CD4-positive, alpha-beta T cell treated with Interleukin-15 for 4 hours (primary cell): ENCODE data around the gene TRIOBP.

Experiments used
- DNase-seq: peaks from one replicate; pipeline ENCODE4 v3.0.0-alpha.2; 2020; ENCODE audit warnings: low spot score

The TRIOBP gene

DNA sequence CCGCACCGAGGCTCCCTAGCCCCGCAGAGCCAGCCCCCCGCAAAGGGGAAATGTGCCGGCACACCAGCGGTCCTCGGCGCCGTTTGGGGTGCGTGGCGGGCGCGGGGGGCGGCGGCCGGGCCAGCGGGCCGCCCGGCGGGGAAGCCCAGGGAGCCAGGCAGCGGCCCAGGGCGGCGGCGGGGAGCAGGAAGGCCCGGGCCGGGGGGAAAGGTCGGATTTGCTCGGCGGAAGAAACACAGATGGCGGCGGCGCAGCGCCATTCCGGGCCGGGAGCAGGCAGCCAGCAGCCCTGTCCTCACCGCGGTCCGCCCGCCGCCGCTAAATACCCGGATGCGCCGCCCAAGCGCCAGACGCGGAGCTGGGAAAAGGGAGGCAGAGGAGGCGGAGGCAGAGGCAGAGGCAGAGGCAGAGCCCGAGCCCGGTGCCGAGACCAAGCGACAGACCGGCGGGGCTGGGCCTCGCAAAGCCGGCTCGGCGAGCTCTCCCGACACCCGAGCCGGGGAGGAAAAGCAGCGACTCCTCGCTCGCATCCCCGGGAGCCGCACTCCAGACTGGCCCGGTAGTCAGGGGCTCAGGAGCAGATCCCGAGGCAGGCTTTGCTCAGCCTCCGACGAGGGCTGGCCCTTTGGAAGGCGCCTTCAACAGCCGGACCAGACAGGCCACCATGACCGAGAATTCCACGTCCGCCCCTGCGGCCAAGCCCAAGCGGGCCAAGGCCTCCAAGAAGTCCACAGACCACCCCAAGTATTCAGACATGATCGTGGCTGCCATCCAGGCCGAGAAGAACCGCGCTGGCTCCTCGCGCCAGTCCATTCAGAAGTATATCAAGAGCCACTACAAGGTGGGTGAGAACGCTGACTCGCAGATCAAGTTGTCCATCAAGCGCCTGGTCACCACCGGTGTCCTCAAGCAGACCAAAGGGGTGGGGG is 108.3 kb downstream of the TRIOBP start:
- DNase-seq: peak; percentile 66

DNA sequence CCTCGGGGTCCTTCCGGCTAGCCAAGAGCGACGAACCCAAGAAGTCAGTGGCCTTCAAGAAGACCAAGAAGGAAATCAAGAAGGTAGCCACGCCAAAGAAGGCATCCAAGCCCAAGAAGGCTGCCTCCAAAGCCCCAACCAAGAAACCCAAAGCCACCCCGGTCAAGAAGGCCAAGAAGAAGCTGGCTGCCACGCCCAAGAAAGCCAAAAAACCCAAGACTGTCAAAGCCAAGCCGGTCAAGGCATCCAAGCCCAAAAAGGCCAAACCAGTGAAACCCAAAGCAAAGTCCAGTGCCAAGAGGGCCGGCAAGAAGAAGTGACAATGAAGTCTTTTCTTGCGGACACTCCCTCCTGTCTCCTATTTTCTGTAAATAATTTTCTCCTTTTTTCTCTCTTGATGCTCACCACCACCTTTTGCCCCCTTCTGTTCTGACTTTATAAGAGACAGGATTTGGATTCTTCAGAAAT is 109.0 kb downstream of the TRIOBP start:
- DNase-seq: no peak

DNA sequence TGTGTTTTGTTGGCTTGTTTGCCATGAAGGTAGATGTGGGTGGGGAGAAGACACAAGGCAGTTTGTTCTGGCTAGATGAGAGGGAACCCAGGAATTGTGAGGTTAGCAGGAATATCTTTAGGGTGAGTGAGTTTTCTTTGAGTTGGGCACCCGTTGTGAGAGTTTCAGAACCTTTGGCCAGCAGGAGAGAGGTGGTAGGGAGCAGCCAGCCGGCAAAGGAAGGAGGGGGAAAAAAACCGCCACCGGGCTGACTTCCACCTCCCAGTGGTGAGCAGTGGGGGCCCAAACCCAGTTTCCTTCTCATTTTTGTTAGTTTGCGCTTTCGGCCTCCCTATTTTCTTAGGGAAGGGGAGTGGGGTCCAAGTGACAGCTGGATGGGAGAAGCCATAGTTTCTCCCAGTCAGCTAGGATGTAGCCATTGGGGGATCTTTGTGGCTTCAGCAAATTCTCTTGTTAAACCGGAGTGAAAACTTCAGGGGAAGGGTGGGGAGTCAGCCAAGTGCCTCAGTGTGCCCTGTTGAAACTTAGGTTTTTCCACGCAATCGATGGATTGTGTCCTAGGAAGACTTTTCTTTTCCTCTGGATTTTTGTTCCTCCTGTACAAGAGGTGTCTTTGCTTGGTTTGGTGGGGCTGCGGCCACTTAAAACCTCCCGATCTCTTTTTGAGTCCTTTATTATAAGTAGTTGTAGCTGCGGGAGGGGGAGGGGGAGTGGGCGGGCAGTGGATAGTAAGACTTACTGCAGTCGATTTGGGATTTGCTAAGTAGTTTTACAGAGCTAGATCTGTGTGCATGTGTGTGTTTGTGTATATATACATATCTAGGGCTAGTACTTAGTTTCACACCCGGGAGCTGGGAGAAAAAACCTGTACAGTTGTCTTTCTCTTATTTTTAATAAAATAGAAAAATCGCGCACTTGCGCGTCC is 109.8 kb downstream of the TRIOBP start:
- no peak for DNase-seq

DNA sequence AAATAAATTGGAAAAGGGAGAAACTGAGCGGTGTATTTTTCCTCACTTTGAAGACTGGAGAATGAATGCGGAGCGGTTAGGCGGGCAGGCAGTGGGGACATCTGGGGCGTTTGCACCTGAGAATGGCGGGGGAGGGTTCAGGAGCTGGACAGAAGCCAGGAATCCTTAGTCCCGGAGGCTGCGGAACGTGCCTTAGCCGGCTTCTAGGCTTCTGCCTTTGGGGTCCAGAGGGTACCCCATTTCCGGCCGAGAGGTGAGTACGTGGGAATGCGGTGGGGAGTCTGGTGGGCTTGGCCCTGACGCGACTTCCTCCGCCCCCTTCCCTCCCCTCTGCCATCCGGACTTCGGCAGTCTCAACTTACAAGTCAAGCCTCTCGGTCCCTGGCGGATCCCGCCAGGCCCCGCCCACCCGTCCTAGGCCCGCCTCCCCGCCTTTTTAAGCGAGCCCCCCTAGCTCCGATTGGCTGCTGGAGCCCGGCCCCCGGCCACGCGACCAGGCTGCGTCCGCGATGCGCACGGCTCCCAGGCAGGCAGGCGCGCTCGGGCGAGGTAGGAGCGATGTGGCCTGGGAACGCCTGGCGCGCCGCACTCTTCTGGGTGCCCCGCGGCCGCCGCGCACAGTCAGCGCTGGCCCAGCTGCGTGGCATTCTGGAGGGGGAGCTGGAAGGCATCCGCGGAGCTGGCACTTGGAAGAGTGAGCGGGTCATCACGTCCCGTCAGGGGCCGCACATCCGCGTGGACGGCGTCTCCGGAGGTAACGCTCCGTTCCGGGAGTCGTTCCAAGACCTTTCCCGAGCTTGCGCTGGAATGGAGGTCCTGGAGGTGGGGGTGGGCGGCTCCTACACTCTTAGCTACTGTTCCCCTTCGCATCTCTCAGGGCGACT is 110.8 kb downstream of the TRIOBP start, which contains the start of gene GCAT:
Gene GCAT, plus strand, starts transcription at position 525 of the 884 bp plus-strand sequence. Its CDS starts 34 bp downstream, at position 559.
- peak; percentile 89 for DNase-seq

DNA sequence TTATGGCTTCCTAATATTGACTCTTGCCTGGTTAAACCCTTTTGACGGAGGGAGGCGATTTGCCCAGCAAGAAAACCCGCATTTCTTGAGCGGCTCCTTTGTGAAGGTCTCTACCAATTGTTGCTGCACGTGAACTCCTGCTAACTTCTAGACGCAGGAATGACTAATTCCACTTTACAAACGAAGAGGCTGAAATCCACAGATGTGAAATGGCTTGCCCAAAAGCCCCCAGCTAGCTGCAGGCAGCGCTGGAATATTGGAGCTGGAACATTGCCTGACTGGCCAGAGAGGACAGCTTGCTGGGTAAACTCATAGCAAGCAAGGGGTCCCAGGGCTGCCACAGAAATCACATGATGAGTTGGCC is 111.4 kb downstream of the TRIOBP start:
- DNase-seq: no peak

DNA sequence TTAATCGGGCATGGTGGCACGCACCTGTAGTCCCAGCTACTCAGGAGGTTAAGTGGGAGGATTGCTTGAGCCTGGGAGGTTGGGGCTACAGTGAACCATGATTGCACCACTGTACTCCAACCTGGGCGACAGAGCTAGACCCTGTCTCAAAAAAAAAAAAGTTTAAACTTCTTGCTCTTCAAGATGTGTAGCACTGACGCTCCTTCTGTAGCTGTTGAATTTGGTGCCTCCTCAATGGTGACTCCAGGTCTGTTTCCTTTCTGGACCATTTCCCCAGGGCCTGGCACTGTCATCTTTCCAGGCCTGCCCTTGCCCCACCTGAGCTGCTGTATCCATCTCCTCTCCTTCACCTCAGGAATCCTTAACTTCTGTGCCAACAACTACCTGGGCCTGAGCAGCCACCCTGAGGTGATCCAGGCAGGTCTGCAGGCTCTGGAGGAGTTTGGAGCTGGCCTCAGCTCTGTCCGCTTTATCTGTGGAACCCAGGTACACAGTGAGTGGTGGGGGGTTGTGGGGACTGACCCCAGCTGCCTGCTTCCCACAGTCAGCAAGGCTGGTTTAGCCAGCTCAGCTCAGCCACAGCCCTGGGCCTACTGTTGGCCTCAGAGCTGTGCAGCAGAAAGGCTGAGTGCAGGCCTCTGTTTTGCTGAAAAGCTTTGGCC is 113.0 kb downstream of the TRIOBP start:
- DNase-seq: no peak

DNA sequence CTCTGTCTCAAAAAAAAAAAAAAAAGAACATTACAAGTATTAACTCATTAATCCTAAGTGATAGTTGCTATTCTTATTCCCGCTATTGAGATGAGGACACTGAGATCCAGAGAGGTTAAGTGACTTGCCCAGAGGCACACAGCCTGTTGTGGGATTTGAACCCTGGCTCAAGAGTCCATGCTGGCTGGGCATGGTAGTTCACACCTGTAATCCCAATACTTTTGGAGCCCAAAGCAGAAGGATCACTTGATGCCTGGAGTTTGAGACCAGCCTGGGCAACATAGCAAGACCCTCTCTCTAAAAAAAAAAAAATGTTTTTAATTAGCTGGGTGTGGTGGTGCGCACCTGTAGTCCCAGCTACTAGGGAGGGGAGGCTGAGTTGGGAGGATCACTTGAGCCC is 115.0 kb downstream of the TRIOBP start:
- DNase-seq: no peak

DNA sequence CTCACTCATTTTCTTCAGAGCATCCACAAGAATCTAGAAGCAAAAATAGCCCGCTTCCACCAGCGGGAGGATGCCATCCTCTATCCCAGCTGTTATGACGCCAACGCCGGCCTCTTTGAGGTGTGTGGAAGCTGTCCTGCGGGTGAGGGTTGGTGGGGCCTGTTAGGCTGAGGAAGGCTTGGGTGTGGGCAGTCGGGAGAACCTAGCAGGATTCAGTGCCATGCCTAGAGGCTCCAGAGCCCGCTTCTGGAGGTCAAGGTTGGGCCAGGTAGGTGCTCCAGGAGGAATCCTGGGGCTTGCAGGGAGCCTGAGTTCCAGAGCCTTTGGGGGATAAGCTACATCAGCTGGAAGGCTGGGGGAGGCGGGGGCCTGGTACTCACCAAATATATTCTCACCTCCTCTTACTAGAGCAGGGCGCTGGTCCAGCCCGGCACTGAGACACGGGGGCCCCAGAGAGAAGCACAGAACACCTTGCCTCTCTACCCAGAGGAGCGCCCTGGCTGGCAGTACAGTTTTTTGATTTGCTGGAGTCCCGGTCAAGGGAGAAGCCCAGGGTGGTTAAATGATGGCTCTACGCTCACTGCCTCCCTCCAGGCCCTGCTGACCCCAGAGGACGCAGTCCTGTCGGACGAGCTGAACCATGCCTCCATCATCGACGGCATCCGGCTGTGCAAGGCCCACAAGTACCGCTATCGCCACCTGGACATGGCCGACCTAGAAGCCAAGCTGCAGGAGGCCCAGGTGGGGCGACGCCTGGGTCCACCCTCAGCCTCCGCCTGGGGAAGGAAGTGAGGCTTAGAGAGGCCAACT is 116.2 kb downstream of the TRIOBP start:
- no peak for DNase-seq

DNA sequence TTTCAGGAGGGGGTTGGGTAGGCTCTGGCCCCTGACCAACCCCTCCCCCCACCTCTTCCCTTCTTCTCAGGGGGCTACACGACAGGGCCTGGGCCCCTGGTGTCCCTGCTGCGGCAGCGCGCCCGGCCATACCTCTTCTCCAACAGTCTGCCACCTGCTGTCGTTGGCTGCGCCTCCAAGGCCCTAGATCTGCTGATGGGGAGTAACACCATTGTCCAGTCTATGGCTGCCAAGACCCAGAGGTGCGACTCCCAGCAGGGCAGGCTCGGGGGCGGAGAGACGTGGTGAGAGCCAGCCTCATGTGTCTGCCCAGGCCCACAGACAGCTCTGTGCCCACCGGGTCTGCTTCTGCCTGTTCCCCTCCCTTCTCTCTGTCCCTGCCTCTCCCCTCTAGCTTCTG is 118.7 kb downstream of the TRIOBP start:
- DNase-seq: no peak

DNA sequence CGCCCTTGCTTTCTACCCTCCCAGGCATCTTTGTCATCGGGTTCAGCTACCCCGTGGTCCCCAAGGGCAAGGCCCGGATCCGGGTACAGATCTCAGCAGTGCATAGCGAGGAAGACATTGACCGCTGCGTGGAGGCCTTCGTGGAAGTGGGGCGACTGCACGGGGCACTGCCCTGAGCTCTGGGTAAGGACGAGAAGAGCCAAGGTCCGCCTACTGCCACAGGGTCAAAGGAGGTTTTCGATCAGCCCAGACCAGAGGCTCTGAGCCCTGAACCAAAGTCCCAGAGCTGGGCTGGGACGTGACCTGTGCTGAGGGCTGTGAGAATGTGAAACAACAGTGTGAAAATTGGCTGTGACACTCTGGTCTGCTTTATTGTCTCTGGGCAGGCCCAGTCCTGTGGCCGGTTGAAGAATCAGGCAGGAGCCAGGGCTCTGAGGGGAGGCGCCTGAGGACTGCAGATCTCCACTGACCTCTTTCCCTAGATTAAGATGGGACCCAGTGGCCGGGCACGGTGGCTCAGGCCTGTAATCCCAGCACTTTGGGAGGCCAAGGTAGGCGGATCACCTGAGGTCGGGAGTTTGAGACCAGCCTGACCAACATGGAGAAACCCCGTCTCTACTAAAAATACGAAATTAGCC is 119.8 kb downstream of the TRIOBP start:
- DNase-seq: no peak

DNA sequence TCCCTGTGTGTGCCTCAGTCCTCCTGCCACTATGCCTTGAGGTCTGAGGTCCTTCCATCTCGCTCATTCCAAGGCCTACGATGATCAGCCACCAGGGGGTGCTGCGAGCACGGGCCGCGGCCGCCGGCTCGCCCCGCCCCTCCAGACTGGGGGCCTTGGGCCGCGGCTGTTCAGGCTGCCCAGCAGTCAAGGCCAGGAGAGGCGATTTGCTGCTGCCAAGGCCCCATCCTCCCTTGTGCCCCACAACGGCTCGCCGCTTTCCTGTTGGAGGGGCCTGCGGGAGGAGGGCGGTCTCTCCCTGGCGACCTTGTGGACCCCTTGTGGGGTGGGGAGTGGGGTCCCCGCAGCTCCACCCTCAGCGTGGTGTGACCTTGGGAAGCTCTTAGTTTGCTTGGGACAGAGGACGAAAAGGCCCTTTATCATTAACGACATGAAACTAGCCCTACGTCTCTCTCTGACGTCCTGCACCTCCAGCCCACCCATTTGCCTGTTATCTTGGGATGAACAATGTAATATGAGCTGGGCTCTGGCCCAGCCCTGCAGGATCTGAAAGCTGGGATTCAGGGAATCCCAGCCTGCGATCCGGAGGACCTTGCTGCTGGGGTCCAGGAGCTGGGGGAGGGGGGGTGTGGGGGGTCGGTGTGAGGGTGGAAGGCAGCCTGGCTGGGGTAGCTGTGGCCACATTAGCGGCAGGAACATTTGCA is 121.0 kb downstream of the TRIOBP start:
- DNase-seq: peak; percentile 82

DNA sequence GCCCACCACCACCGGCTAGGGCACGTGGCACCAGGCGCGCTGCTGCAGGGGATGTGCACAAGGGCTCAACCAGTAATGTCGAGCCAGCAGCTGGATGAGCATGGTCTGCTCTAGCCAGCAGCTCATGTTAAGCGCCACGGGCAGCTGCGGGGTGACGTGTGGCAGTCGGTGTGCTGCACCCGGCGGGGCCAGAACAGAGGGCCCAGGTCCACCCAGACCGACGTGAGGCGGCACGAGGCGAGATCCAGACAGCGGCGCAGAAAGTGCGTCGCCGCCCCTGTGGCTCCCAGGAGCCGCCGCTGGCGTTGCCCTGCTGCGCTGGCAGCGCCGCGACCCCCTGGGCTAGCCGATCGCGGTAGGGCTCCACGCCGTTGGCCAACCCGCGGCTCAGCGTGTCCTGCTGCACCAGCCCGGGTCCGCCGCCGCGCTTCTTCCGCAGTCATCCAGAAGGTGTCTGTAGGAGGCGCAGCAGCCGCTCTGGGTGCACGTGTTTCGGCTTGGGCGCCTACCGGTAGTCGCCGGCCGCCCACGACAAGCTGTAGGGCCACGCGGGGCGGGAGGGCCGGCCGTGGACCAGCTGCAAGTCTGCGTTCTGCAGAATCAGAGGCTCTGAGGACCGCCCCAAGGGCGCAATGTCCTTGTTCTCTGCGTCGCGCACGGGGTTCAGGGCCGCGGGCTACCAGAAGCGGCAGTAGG is 121.7 kb downstream of the TRIOBP start:
- DNase-seq: peak; percentile 56

DNA sequence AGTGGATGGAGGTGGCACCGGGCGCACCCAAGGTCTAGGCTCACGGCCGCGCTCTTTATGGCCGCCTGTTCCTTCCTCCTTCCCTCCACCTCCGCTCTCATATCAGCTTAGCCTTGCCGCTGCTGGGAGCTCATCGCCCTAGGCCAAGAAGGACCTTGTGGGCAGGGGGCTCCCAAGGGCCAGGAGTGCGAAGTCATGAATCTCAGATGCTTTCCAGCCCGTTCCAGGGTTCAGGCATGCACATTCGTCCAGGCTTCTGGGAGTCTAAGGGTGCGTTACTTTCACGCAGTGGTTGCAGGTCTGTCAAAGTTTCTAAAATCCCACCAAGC is 122.2 kb downstream of the TRIOBP start:
- DNase-seq: no peak

DNA sequence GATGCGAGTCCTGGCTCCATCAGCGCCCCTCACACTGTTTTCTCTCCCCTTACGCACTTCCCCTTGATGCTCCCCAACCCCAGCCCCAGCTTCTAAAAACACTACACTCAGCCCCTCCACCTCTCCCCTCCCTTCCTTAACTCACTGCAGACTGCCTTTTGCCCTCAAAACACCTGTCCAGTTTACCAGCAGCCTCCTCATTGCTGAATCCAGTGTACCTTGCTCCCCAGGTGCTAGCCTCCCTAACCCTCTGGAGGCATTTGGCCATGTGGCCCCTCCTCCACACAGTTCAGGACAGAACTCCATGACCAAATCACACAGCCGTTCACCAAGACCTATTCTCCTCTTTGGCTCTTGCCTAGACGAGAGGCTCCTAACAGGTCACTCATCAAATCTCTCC is 123.5 kb downstream of the TRIOBP start:
- DNase-seq: no peak

DNA sequence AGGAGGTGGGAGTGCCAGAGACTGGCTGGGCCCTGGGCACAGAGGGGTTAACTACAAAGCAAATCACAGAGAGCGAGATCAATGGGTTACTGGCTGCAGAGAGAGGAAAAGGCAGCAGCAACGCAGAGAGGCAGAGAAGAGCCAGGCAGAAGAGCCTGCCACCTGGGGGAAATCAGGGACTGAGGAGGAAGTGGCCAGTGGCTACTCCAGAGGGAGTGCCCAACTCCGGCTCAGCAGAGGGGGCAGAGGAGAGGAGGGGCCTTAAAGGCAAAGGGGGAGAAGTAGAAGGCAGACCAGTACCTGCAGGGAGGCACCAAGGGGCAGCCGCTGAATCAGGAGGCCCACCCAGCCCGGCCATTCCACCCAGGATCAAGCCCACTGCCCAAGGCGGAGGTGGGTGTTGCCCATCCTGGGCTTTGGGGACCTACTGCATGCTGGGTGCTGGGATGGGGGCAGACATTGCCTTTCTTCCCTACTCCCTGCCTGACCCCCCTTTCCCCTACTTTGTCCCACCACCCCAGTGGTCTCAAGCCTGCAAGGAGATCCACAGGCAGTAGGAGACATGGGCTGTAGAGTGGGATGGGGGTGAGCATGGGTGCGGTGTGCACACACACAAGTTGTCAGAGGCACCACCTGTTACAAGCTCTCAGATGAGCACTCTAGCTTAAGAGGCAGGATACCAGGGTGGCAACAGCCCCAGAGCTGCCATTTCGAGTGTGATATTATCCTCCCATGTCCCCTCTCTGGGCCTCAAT is 125.4 kb downstream of the TRIOBP start:
- no peak for DNase-seq

DNA sequence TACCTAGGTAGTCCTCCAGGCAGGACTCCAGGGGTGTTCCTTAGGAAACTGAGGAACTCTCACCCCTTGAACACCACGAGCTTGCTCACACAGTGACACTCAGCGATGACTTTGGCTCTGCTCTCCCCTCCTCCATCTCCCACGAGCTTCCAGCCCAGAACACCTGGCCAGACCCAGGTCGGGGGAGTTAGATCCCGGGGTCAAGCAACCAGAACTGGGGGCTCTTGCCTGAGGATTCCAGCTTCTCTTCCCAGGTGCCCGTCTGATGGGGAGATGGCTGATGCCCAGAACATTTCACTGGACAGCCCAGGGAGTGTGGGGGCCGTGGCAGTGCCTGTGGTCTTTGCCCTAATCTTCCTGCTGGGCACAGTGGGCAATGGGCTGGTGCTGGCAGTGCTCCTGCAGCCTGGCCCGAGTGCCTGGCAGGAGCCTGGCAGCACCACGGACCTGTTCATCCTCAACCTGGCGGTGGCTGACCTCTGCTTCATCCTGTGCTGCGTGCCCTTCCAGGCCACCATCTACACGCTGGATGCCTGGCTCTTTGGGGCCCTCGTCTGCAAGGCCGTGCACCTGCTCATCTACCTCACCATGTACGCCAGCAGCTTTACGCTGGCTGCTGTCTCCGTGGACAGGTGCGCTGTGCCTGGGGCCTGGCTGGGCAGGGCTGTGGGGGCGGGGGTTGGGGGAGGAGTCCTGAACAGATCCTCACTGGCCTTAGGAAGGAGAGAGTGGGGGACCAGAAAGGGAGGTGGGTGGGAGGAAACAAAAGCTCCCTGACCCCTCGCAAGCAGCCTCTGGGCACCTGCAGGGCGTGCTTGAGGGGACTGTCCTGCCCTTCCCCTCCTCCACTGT is 126.5 kb downstream of the TRIOBP start, which contains the start of gene GALR3:
Gene GALR3, plus strand, starts transcription at position 249 of the 852 bp plus-strand sequence. Its CDS starts 25 bp downstream, at position 274.
- DNase-seq: no peak
